Measurements from ENCODE around the gene ROBO1.
"Not testable (repeated sequence)": the region's sequence is repeated elsewhere in the genome, so short reads cannot be mapped to it uniquely, and the experiment has no call there.

ROBO1 gene

GRCh38 chr3:79551997-79552396 is 215.8 kb downstream of the ROBO1 start:
- DNase-seq (ENCODE audit: low read depth) = no peak

- DNase-seq (ENCODE audit: low read depth) = no peak
Measured at GRCh38 chr3:79551321-79551892, 216.4 kb downstream of the ROBO1 start.

GRCh38 chr3:79543218-79543982 is 224.4 kb downstream of the ROBO1 start:
- DNase-seq (ENCODE audit: low read depth) = no peak

- no peak for DNase-seq (ENCODE audit: low read depth)
Measured at GRCh38 chr3:79534727-79535126, 233.1 kb downstream of the ROBO1 start.

GRCh38 chr3:79531566-79532295 is 236.1 kb downstream of the ROBO1 start:
- DNase-seq (ENCODE audit: low read depth) = no peak

GRCh38 chr3:79521221-79521848 is 246.5 kb downstream of the ROBO1 start:
- DNase-seq (ENCODE audit: low read depth) = no peak

GRCh38 chr3:79517766-79518413 is 249.9 kb downstream of the ROBO1 start:
- DNase-seq (ENCODE audit: low read depth) = no peak

GRCh38 chr3:79516795-79517194 is 251.0 kb downstream of the ROBO1 start:
- DNase-seq (ENCODE audit: low read depth) = no peak

GRCh38 chr3:79515072-79515471 is 252.7 kb downstream of the ROBO1 start:
- no peak for DNase-seq (ENCODE audit: low read depth)

- no peak for DNase-seq (ENCODE audit: low read depth)
Measured at GRCh38 chr3:79514069-79514468, 253.7 kb downstream of the ROBO1 start.

GRCh38 chr3:79506751-79507150 is 261.0 kb downstream of the ROBO1 start:
- DNase-seq (ENCODE audit: low read depth) = no peak

- DNase-seq (ENCODE audit: low read depth) = not testable (repeated sequence)
Measured at GRCh38 chr3:79502216-79502681, 265.5 kb downstream of the ROBO1 start.

GRCh38 chr3:79497447-79498111 is 270.2 kb downstream of the ROBO1 start:
- DNase-seq (ENCODE audit: low read depth) = no peak

GRCh38 chr3:79491029-79491641 is 276.7 kb downstream of the ROBO1 start:
- no peak for DNase-seq (ENCODE audit: low read depth)

- no peak for DNase-seq (ENCODE audit: low read depth)
Measured at GRCh38 chr3:79490165-79491028, 277.4 kb downstream of the ROBO1 start.

- no peak for DNase-seq (ENCODE audit: low read depth)
Measured at GRCh38 chr3:79488407-79488806, 279.4 kb downstream of the ROBO1 start.

- no peak for DNase-seq (ENCODE audit: low read depth)
Measured at GRCh38 chr3:79480746-79481145, 287.1 kb downstream of the ROBO1 start.

GRCh38 chr3:79478620-79479019 is 289.2 kb downstream of the ROBO1 start:
- no peak for DNase-seq (ENCODE audit: low read depth)

- DNase-seq (ENCODE audit: low read depth) = no peak
Measured at GRCh38 chr3:79477242-79477641, 290.6 kb downstream of the ROBO1 start.

GRCh38 chr3:79473993-79474392 is 293.8 kb downstream of the ROBO1 start:
- DNase-seq (ENCODE audit: low read depth) = no peak
